Measurements from ENCODE around the gene SNX8.

GRCh38 chr7:2273866-2274265 lies 40.4 kb downstream of the SNX8 start:
- TF ChIP-seq CTCF (IDR thresholded peaks at IDR 0.05): no peak
- TF ChIP-seq POLR2A (IDR thresholded peaks at IDR 0.05): no peak
- no peak for TF ChIP-seq POLR2AphosphoS5 (IDR thresholded peaks at IDR 0.05)

Measured in prostate gland (tissue), 2 donors.